ENCODE measurements around the gene COA1.

GRCh38 chr7:43768887-43769272, 39.6 kb upstream of the COA1 start:
- TF ChIP-seq POLR2A (IDR thresholded peaks at IDR 0.05), result no peak
- no peak for TF ChIP-seq CTCF (IDR thresholded peaks at IDR 0.05)
- no peak for TF ChIP-seq EP300 (IDR thresholded peaks at IDR 0.05)

Data from upper lobe of left lung (tissue), 4 donors.